GM21717 (cell line): ENCODE data around the gene PAK6.

Source experiments
- ATAC-seq: cut with Tn5 transposase; IDR thresholded peaks from one replicate; pipeline ENCODE4 v1.9.1; 2021; ENCODE audit warnings: mild to moderate bottlenecking, moderate library complexity; ENCODE audit not compliant: unreplicated experiment

The PAK6 gene

DNA sequence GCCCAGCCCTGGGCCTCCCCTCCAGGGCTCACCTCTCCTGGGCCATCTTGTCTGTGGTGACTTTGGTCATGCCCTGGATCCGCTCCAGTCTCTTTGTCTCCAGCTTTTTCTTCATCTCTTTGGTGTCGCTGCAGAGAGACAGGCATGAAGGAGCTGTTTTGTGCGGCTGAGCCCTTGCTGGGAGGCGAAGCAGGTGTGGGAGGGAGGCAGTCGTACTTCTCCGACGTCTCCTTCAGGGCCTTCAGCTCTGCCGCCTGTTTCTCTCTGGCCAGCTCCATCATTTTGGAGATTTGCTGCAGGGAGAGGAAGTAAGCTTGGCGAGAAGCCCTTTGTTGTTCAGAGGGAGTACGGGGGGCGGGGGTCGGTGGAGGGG lies 51.7 kb downstream of the PAK6 start:
- ATAC-seq = no peak

DNA sequence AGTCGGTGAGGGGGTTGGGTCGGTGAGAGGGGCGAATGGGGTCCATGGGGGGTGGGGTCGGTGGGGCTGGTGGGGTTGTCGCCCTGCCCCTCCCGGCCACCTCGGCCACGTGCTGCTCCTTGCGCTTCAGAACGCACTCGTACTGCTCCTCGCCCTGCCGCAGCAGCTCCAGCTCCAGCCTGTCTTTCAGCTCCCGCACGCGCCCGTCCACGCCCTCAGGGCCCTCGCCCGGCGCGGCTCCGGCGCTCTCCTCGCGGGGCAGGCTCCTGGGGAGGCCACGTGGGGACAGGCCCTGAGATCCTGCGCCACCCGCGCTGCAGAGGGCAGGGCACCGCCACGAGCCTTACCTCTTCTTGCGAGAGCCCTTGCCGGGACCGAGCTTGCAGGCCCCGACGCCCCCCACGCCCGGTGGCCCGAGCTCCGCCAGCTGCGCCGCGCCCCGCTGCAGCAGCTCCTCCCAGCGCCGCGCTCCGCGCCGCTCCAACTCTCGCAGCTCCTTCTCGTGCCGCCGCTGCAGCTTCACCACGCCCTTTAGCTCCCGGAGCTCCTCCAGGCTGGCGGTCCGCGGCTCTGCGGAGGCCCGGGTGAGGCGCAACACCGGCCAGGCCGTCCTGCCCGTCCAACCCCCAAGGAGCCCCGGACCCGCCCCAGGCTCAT lies 52.2 kb downstream of the PAK6 start:
- no peak for ATAC-seq

DNA sequence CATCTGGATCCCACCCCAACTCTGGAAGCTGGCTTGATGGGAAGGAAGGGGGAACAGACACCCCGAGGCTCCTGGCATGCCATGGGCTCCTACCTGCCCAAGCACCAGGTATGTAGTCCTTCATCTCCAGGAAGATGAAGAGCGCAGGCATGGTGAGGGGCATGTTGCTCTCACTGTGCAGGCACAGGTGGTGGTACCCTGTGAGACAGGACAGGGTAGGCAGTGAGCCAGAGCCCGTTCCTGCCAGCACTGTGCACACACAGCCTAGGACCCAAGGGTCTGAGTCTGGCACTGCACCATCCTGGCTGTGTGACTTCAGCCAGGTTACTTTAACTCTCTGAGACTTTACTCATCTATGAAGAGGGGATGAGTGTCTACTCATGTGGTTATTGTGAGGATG lies 53.4 kb downstream of the PAK6 start:
- ATAC-seq = no peak

DNA sequence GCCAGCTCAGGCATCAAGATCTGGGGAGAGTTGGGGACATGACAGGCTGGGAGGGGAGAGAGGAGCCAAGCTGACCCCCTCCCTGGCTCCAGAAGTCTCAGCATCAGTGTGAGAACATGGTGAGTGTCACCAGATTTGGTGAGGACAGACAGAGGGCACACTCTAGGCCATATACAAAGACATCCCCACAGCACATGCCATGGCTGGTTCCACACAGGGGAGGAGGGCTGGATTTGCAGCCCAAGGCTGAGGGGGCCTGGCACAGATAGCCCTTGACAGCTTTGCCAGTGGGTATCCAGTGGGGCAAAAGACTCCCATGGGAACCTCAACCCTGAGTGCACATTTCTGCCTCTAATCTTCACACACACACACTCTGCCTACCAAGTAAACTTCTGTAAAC lies 54.1 kb downstream of the PAK6 start:
- ATAC-seq = no peak

DNA sequence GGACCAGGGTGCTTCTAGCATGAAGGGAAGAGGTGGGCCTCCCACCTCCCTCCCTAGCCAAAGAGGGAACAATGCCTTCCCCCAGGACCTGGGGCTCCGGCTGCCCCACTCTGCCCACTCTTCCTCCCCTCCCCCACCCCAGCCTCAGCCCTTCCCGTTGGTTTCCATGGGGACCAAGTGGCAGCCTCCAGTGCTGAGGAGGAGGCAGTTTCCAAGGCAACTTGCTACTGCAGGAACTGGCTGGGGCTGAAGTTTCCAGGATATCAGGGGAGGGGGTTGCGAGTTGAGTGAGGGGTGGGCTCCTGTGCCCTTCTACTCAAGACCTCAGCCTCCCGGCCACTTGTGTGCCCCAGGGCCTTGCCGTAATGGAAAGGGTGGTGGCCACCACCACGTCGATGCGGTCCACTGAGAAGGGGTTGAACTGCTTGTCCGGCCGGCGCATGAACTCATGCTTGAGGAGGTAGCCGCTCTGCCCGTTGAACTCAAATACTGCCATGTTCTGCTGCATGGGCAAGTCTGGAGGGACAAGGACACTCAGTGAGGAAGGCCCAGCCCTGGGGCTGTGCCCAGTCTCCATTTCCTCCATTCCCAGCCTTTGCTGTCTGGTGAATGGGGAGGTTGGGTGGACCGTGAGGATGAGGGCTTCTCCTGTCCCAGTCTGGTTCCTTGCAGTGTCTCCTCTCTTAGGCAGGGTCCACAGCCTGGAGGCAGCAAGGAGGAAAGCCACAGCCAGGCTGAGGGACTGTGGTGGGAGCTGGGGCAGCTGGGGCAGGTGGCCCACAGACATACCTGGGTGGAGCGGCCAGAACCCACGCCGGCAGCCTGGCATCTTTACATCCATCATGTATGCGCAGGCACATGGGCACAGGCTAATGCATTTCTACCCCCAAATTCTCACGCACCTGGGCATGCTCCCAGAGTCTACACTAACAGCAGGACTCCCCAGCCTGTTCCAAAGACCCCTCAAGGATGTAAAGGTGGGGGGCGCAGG lies 55.3 kb downstream of the PAK6 start:
- no peak for ATAC-seq

DNA sequence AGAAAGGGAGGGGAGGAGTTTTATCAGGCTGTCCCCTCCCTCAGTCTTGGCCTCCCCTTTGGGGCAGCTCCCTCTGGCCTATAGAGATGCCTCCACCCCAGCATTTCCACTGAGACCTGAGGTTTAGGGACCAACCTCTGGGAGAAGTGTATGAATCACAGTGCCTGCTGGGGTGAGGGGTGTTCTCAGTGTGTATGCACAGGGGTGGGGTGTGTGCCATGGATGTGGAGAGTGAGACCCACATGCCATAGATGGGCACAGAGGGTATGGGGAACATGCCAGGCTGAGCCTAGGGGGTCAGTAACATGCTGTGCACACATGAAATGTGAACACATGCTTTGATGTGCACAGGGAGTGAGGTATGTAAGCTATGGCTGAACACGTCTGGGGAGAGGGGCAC lies 56.4 kb downstream of the PAK6 start:
- no peak for ATAC-seq

DNA sequence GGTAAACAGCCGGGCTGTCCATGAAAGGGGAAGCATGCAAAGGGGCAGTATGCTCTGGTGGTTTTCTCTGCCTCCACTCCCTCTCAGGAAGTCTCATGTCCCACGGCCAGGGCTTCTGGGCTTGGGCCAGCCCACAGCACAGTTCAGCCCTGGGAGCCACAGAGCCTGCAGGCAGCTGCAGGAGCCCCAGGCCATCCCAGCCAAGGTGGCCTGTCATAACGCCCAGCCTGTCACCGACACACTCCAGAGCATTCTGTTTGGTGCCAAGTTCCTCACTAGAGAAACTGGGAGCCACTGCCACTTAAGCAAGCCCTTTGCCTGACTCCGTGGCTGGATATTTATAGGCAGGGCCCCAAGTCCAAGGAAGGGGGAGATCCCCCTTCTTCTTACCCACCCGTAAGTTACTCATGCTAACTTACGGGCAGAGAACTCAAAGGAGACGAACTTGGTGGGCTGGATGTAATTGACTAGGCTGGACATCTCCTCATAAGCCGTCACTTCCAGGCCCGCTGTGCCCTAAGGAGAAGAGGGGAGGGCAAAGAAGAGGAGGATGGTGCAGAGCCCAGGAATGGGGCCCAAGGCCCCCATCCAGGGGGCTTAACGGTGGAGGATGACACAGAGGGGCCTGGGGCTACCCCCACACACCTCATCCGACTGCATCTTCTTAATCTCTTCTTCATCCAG lies 57.2 kb downstream of the PAK6 start:
- ATAC-seq = no peak

DNA sequence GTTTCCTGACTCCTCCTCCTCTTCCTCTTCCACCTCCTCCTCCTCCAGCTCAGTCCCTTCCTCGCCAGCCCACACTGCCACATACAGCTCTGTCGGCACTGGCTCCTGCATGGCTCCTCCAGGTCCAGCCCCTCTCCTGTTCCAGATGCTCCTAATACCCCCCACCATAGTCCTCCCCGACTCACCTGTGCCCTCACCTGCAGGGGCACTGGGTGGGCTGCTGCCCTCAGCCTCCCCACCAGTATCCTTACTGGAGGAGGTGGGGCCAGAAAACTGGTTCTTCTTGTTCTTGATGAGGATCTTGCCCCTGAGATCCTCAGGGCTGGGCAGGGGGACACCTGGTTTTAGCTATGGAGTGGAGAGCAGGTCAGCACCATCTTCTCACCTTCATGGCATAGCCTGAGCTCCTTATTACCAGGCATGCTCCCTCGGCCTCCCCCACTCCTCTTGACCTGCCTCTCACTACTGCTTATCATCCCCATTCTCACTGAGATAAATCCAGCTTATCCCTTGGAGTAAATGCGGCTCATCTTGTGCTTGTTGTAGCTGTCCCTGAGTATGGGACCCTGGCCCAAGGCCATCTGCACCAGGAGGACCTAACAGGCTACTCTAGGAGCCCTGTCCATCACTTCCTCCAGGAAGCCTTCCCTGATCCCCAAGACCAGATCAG lies 57.8 kb downstream of the PAK6 start:
- ATAC-seq = no peak

DNA sequence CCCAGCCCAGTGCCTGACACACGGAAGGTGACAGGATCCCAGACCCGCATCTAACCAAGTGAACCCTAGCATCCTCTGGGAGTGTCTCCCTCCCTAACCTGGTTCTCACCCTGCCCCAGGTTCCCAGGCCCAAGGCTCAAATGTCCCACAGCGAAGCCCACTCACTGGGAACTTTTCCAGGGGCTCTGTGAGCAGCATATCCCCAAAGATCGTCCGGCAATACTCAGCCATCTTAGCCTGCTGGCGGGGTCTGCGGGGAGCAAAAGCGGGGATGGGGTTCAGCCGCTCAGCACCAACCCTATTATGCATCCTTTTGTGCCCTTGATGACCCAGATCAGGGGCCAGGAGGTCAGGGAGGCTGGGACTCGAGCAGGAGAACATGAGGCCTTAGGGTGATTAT lies 58.5 kb downstream of the PAK6 start:
- no peak for ATAC-seq

DNA sequence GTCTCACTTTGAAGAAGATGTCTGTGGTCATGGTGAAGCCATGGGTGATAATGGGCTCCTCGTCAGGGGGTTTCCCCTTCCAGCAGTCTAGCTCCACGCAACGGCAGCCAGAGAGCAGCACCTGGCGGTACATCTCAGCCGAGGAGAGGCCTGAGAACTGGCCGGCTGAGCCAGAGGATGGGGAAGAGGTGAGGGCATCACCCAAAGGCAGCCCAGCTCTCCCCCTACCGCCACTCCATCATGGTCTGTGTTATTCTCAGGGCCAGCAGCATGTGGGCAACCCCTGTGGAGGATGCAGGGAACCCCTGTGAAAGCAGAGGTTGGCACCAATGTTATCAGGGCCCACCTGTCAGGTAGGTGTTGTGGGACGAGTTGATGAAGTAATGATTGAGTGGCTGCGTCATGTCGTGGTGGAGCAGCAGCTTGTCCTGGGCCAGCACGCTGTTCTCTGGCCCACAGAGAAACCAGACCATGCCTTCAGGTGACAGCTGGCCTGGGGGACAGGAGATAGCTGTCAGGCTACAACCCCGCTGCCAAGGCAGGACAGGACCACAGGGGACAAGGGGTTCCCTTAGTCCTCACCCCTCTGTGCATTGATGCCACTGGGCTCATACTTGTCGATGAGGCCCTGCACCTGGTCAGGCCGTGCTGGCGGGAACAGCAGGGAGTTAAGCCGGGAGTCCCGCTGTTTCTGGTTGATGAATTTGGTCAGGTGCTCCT lies 59.5 kb downstream of the PAK6 start:
- ATAC-seq = no peak

DNA sequence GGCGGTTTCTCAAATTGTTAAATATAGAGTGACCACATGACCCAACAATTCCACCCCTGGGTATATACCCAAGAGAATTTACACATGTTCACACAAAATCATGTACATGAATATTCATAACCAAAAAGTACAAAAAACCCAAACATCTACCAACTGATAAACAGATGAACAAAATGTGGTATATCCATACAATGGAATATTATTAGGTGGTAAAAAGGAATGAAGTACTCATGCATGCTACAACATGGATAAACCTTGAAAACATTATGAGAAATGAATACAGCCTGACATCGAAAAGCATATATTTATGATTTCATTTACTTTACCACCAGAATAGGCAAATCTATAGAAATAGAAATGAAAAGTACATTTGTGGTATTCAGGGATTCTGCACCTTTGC lies 61.5 kb downstream of the PAK6 start:
- no peak for ATAC-seq

DNA sequence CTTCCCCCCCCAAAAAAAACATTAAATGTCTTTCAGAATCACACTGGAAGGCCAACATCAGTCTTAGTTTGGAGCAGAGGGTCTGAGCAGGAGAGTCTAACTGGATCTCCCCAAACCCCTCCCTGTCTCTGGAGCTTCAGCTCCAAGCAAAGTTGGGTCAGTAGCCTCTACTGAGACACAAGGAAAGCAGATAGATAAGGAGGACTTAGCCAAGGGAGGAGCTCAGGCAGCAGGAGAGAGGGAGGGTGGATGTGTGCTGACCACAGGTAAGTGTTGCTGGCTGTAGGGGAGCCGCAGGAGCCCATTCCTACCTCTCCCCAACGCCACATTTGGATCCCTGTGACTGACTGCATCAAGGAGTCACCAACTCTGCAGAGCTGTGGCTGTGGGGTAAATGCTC lies 61.9 kb downstream of the PAK6 start:
- no peak for ATAC-seq

DNA sequence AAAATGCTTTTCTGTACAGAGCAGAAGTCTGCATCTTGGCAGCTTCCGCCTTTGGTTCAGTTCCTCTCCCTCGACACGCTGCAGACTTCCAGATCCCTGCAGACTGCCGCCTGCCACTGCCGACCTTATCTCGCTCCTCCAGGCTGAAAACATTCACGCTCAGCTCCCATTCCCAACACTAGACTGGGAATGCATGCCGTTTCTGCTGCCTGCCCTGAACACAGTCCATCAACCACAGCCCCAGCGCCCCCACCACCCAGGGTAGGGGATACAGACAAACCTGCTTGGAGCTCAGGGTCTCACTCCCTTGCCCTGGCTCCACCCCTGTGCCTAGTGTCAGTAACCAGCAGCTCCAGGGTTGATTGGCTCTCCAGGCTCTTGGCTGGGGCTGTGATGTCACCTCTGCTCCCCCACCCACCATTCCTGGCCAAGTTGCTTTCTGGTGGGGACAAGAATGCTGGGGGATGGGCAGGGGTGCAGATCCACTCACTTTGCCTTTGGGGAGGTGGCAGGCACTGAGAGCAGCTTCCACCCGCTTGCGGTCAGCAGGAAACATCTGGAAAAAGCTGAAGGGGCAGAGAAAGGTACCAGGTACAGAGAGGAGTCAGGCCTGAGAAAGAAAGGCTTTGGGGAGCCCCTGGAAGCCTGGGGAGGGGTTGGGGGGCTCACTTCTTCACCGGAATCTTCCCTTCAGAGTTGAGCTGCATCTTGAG lies 62.8 kb downstream of the PAK6 start:
- no peak for ATAC-seq

DNA sequence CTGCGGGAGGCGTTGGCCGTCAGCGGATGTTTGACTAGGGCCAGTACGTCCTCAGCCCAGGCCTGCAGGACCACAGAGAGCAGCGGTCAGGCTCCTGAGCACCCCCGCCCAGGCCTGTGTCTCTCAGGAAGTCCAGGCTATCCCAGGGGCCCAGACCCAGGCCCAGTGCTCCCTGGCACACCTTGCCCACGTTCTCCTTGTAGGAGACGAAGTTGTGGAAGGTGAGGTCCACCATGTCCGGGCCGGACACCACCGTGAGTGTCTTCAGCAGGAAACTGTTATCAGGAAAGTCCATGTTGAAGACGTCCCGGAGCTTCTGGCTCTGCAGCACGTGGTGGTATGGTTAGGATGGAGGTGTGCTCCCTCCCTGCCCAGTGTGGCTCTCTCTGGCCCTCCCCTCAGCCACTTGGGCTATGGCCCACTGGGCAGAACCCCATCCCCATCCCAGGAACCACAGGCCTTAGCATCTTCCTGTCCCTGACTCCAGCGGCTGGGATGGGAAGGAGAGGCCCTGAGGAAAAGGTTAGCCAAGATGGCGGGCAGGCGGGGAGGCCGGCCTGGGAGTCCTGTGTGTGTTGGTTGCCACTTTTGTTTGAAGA lies 63.5 kb downstream of the PAK6 start:
- ATAC-seq = no peak

DNA sequence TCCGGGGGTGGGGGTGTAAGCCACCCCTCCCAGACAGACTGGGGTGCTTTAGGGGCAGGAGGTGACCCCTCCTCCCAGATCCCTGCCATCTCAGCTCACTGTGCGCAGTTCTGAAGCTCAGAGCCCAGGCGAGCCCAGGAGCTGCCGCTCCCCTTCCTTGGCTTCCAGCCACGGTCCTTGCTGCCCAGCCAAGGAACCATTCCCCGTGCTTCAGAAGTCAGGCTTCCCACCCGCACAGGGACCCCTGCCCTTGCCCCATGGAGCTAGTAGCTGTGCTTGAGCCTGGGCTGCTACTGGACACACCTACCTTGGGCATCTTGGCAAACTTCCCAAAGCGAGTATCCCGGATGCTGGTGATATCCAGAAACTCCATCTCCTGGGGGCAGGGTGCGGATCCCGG lies 64.1 kb downstream of the PAK6 start:
- ATAC-seq = no peak

DNA sequence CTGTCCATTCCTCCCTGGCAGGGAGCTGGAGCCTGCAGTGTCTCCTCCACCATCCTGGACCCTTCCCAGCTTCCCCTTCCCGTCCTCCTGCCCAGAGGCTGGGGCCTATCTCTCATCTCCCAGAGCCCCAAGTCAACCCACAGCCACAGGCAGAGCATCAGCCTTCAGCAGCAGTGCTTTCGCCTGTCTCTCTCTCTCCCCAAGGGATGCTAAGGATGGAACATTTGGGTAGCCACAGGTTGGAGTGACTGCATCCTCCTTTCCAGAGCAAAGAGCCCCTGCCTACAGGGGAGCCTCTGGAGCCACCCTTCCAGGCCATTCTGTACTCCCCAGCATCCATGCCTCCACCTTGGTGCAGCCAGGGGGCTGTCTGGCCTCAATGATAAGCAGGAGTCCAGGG lies 64.7 kb downstream of the PAK6 start:
- ATAC-seq = no peak

DNA sequence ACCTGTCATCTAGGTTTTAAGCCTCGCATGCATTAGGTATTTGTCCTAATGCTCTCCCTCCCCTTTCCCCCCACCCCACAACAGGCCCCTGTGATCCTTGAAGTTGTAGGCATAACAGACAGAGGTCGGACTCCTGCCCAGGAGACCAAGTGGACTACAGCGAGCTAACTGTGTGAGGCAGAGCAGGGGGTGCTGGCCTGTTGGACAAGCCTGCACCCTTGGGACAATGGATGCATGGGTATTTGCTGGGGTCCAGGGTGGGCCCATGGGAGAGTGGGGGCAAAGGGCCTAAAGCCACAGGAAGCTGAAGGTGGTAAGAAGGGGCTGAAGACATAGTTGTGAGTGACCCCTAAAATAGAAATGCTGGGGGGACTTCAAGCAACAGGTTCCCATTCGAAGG lies 66.4 kb downstream of the PAK6 start:
- no peak for ATAC-seq

DNA sequence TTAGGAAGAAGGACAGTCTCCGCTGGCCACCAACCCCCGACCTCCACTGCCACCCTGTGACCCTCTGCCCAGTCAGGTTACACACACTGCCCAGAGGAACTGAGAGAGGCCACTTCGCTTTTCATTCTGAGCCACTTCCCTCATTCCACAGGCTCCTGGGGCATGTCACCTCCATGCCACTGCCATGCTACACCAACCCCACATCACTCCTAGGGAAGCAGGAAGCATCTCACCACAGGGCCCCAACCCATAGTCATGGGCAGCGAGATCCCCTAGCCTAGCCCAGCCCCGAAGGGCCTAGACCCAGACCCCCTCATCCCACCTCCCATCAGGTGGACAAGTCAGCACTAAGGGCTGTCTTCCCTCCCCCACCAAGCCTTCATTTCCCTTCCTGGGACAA lies 67.5 kb downstream of the PAK6 start:
- no peak for ATAC-seq

DNA sequence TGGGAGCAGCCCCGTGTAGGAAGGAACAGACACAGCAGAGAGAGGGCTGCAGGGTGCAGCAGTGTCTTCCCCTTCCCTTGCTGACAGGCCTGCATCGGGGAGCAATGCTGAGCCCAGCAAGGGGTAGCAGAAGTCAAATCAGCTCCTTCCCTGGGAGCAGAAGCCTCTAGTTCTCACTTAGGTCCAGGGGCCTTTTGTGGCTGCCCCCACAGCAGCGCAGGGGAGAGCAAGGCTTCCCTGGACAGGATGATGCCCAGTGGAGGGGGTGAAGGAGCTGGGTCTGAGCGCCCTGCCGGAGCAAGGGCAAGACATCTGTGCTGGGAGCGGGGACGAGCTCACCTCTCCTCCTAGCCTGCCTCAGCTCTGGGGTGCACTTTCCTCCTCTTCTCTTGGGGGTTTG lies 68.0 kb downstream of the PAK6 start:
- ATAC-seq = no peak
